ENCODE results near the gene BTNL3.

The BTNL3 gene

DNA sequence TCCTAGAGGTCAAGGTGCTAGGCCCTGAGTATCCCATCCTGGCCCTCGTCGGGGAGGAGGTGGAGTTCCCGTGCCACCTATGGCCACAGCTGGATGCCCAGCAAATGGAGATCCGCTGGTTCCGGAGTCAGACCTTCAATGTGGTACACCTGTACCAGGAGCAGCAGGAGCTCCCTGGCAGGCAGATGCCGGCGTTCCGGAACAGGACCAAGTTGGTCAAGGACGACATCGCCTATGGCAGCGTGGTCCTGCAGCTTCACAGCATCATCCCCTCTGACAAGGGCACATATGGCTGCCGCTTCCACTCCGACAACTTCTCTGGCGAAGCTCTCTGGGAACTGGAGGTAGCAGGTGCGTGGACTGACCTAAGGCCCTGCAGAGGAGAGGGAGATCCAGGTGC, 59.3 kb downstream of the BTNL3 start:
- DNase-seq: no peak

GRCh38 chr5:181050016-181050415, 61.4 kb downstream of the BTNL3 start:
- no peak for DNase-seq

DNA sequence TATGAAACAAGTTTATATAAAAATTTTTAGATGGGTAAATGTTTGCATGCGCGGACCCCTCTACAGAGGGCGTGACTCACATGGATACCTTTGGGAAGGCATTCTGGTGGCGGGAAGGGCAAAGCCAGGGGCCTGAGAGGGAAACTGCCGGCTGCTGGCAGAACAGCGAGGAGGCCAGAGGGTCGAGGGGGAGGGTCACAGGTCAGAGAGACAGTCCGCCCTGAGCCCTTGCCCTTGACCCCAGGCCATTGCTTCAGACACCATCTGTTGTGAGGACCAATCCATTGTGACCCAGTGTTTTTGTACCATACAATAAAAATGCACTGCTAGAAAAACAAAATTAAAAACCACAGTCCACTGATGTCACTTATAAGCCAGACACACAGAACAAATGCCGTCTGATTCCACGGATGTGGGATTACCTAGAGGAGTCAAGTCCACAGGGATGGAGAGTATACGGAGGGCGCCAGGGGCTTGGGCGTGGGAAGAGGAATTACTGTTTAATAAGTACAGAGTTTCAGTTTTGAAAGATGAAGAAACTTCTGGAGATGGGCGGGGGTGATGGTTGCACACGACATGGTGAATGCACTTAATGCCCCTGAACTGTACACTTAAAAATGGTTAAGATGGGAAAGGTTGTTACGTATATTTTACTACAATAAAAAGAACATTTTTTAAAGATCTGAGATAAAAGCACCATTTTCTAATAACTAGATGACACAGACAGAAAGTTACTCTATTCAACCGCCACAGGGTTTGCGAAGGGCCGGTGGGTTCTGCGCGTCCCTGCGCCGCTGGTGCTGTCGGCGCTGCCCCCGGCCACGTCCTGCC, 63.4 kb downstream of the BTNL3 start:
- DNase-seq: no peak

DNA sequence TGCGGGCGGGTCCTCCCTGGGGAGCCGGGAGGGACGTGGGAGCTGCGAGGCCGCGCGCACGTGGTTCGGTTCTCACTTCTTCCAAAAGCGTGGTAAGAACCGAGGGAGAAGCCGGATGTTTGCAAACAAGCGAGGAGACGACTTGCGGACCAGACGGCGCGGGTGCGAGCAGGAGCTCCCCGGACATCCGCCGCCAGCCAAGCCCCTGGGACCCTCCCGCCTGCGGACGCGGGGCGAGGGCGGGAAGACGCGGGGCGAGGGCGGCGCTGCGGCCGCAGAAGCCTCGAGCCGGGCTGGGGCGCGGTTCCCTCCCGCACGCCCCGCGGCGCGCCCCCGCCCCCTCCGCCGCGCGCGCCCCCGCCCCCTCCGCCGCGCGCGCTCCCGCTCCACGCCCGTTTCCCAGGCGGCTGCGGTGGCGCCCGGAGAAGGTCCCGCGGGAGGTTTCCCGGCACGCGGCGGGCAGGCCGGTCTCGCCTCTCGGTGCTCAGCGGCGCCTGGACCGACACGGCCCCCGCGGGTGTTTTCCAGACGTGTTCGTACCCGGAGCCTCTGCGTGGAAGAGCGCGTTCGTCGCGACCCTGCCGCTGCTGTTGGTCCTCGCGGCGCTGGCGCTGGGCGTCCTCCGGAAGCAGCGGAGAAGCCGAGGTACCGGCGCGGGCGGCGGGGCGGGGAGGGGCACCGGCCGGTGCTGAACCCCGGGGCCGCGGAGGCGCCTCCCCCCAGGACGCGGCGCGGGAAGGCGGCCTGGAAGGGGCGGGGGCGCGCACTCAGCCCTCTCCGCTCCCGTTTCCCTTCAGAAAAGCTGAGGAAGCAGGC, 64.2 kb downstream of the BTNL3 start:
- DNase-seq: peak; percentile 10

DNA sequence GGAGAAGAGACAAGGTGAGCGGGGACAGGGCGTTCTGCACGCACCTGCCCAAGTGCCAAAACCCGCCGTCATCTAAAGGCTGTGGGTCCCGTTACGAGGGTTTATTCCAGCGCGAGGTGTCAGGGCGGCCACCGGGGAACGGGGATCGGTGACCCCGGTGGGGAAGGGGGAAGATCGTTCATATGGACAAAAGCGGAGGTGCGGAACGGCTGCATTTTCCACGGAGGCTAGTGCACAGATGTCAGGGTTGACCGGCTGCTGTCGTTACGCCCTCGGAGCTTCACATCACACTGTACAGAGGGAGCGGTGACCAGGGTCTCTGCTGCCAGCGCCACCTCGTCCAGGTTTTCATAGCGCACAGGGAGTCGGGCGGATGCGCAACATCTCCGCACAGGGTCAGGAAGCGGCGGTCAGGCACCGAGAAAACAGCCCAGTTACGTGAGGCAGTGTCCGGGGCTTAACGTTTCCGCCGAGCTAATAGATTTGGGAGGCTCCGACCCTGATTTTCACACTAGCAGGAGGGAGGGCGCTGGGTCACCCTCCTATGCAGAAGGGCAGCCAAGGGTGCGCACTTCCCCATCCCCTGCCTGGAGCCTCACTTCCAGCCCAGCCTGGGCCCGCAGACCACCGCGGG, 65.0 kb downstream of the BTNL3 start:
- no peak for DNase-seq

DNA sequence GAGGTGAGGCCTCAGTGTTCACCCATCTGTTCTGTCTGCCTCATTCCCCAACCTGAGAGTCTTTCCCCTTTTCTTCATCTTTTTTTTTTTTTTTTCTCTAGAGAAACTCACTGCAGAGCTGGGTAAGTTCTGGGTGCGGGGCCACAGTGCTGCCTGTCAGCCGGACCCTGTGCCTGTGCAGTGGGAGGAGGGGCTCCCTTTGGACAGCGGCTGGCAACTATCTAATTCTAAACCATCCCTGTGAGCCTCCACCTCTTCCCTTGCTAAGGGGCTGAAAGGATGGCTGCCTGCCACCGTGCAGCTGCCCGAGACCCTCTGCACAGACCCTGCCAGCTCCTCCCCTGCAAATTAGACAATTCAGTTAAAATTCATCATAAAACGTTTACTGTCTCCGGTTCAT, 65.5 kb downstream of the BTNL3 start:
- no peak for DNase-seq

DNA sequence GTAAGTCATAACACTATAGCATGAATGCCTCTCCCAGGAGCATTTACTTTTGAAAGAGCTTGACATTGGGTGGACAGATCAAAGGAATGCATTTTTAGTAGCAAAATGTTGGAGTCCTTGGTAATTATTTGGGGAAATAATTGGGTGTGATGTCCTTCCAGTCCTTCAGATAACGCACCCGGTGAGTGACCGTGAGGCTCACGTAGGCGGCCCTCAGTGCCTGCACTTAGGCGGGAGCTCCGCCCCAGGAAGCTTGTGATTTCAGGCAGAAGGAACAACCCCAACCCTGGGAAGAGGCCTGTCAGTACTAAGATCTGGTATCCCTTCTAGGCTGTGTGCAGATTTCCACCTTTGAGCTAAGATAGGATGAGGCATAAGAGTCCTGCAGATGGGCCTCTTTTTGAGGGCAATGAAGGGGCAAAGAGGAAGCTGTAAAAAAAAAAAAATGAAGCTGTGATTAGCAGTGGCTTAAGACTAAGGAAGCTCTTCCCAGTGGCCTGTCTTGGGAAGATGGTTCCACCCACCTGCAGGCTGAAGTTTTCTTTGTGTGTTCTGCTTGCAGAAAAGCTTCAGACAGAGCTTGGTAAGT, 66.3 kb downstream of the BTNL3 start:
- DNase-seq: no peak
